PC-9 (cell line): ENCODE measurements around the gene ZC3H6. TPM values are rescaled to one million over a fixed set of nuclear protein-coding genes. Genes with fewer than 3 reads are reported as not detected.

Experiments
- BruUV-seq: library from RNA; stranded (reverse); fragments of 400-500 nt; replicated peaks from 2 replicates; lab custom pipeline; 2021; lab: Mats Ljungman, UMichigan
- CTCF ChIA-PET: fragments of 300-600 bp; sonication (Branson Sonifier 250); formaldehyde crosslinking; loops from one replicate; lab custom pipeline; 2022; ENCODE audit warnings: antibody characterized with exemption; lab: Charles Lee
- POLR2A ChIA-PET: fragments of 300-600 bp; sonication (Branson Sonifier 250); formaldehyde crosslinking; loops from one replicate; lab custom pipeline; 2022; ENCODE audit warnings: antibody characterized with exemption; ENCODE audit not compliant: unreplicated experiment; lab: Charles Lee
- DNase-seq, 2 experiments: peaks; one replicate each; pipeline versions ENCODE4 v3.0.0 to v3.0.0-alpha.2; 2015 to 2022; ENCODE audit warnings: mixed read lengths in 1 of 2
- H2AFZ ChIP-seq: fragments of 200-600 bp; sonication (generic); 2 replicates; pipeline ENCODE4 v1.8.1; 2017; ENCODE audit warnings: antibody characterized with exemption
- H3F3A ChIP-seq: fragments of 200-600 bp; sonication (generic); 2 replicates; pipeline ENCODE4 v1.8.1; 2017; ENCODE audit warnings: antibody characterized with exemption, mild to moderate bottlenecking, low read depth; ENCODE audit not compliant: insufficient read depth
- H3K27ac ChIP-seq: fragments of 200-600 bp; sonication (generic); 2 replicates; pipeline ENCODE4 v1.6.1; 2016; ENCODE audit warnings: mixed run types
- H3K27me3 ChIP-seq: fragments of 200-600 bp; sonication (generic); 2 replicates; pipeline ENCODE4 v1.6.1; 2016; ENCODE audit warnings: low read depth, mixed run types; ENCODE audit not compliant: insufficient read depth
- H3K36me3 ChIP-seq: fragments of 200-600 bp; sonication (generic); 2 replicates; pipeline ENCODE4 v1.6.1; 2016; ENCODE audit warnings: low read depth, mixed run types
- H3K4me1 ChIP-seq: fragments of 200-600 bp; sonication (generic); replicated peaks from 2 replicates; pipeline ENCODE4 v1.6.1; 2016; ENCODE audit warnings: mixed run types; ENCODE audit not compliant: insufficient read depth
- H3K4me2 ChIP-seq: fragments of 200-600 bp; sonication (generic); 2 replicates; pipeline ENCODE4 v1.6.1; 2017; ENCODE audit warnings: mixed run types
- H3K4me3 ChIP-seq: fragments of 200-600 bp; sonication (generic); 2 replicates; pipeline ENCODE4 v1.6.1; 2016; ENCODE audit warnings: mixed run types
- H3K79me2 ChIP-seq: fragments of 200-600 bp; sonication (generic); 2 replicates; pipeline ENCODE4 v1.6.1; 2017; ENCODE audit warnings: low read depth, mixed run types
- H3K9me2 ChIP-seq: fragments of 200-600 bp; sonication (generic); 2 replicates; pipeline ENCODE4 v1.8.1; 2017; ENCODE audit warnings: mild to moderate bottlenecking; ENCODE audit not compliant: insufficient read depth
- H3K9me3 ChIP-seq: fragments of 200-600 bp; sonication (generic); 2 replicates; pipeline ENCODE4 v1.8.1; 2016; ENCODE audit warnings: low read depth; ENCODE audit not compliant: insufficient read depth
- H4K20me1 ChIP-seq: fragments of 200-600 bp; sonication (generic); 2 replicates; pipeline ENCODE4 v1.8.1; 2017; ENCODE audit not compliant: insufficient read depth
- CTCF ChIP-seq: fragments of 200-600 bp; sonication (generic); conservative IDR thresholded peaks from 2 replicates; pipeline ENCODE4 v1.6.1; 2017; ENCODE audit warnings: mixed run types, antibody characterized with exemption, mild to moderate bottlenecking, moderate library complexity
- EZH2 ChIP-seq: fragments of 200-600 bp; sonication (generic); IDR thresholded peaks from 2 replicates; pipeline ENCODE4 v1.8.0; 2017; ENCODE audit warnings: antibody characterized with exemption, low read depth
- intact Hi-C: fragments of 100-400 bp; cut with micrococcal nuclease; formaldehyde crosslinking; loops from one replicate; pipeline ENCODE4 v1.10.0; 2022; ENCODE audit not compliant: unreplicated experiment
- total RNA-seq: library from RNA; stranded (reverse); gene quantifications from 2 replicates; pipeline ENCODE4 v1.2.3, GENCODE V29; 2021

ZC3H6 gene
- total RNA-seq, 1 experiment from 2014 or later = 9.1 TPM

- H3K9me2 ChIP-seq = no peaks in the 10 kb centered on the region
- no peaks in the 10 kb centered on the region for H3K27me3 ChIP-seq
- POLR2A ChIA-PET = no interaction called here
- H4K20me1 ChIP-seq = no peaks in the 10 kb centered on the region
- H3K36me3 ChIP-seq = peaks cover 15% of the 10 kb centered on the region; the same call in 1 of the 2 replicates
- intact Hi-C loops = no loop called here
- no peak overlapping the region for H3K27ac ChIP-seq
- no TSS peak for BruUV-seq
- no peak overlapping the region for H3K4me3 ChIP-seq
- H3K4me2 ChIP-seq = no peak overlapping the region
- no peaks in the 10 kb centered on the region for H3K79me2 ChIP-seq
- no peaks in the 10 kb centered on the region for H3K9me3 ChIP-seq
- no peak for DNase-seq
- no peaks in the 10 kb centered on the region for H3K4me1 ChIP-seq
- CTCF ChIA-PET = no interaction called here
- H2AFZ ChIP-seq = no peak overlapping the region
- H3F3A ChIP-seq = no peaks in the 10 kb centered on the region
- no peak for TF ChIP-seq EZH2
- no peak for TF ChIP-seq CTCF
These were observed 45.0 kb upstream of the ZC3H6 start for GRCh38 chr2:112230371-112230770.

GRCh38 chr2:112239862-112240261, 35.5 kb upstream of the ZC3H6 start:
- Histone ChIP-seq H4K20me1 (no peaks in the 10 kb centered on the region), H3K9me3 (no peaks in the 10 kb centered on the region), H3K79me2 (no peaks in the 10 kb centered on the region), H3K27ac (no peak overlapping the region), H3K4me2 (no peak overlapping the region), H3K4me3 (no peak overlapping the region), H3F3A (no peaks in the 10 kb centered on the region), H3K4me1 (no peaks in the 10 kb centered on the region), H3K9me2 (no peaks in the 10 kb centered on the region), H2AFZ (no peak overlapping the region), H3K27me3 (no peaks in the 10 kb centered on the region), H3K36me3 (peaks cover 8% of the 10 kb centered on the region; the same call in 1 of the 2 replicates)
- CTCF ChIA-PET = no interaction called here
- TF ChIP-seq CTCF (no peak), EZH2 (no peak)
- DNase-seq = no peak
- intact Hi-C loops = no loop called here
- BruUV-seq = no TSS peak
- POLR2A ChIA-PET = interaction anchor here (1.0 kb wide), 1 partner anchor 15 kb away, joined by 5 read pairs; the partner anchor contains the start of gene ZC3H8

- DNase-seq = no peak
- Histone ChIP-seq H4K20me1 (no peaks in the 10 kb centered on the region), H3K79me2 (no peaks in the 10 kb centered on the region), H3K27me3 (no peaks in the 10 kb centered on the region), H3K9me3 (no peaks in the 10 kb centered on the region), H3K4me2 (no peak overlapping the region), H3K4me3 (no peak overlapping the region), H3K9me2 (no peaks in the 10 kb centered on the region), H3K27ac (no peak overlapping the region), H3K36me3 (peaks cover 11% of the 10 kb centered on the region), H3F3A (no peaks in the 10 kb centered on the region), H2AFZ (no peak overlapping the region), H3K4me1 (no peaks in the 10 kb centered on the region)
- ChIA-PET POLR2A (no interaction called here), CTCF (no interaction called here)
- TF ChIP-seq CTCF = no peak
- no peak for TF ChIP-seq EZH2
- intact Hi-C loops = no loop called here
- BruUV-seq = no TSS peak
These were observed 33.0 kb upstream of the ZC3H6 start for GRCh38 chr2:112242384-112242783.
